Endothelial cell of umbilical vein (primary cell): ENCODE measurements around the gene ITPKB.

Experiments
- CTCF ChIP-seq, 2 donors: IDR thresholded peaks; 1 replicate in 1 of 2; 2 replicates in 1 of 2; pipeline ENCODE4 v1.5.1; 2011; ENCODE audit warnings: low read length in 2 of 2, mild to moderate bottlenecking in 2 of 2, moderate library complexity in 2 of 2, control low read depth in 1 of 2, inconsistent platforms in 1 of 2, low read depth in 1 of 2; ENCODE audit not compliant: insufficient read depth in 1 of 2; ENCODE audit errors: extremely low read depth in 1 of 2
- EZH2 ChIP-seq: IDR thresholded peaks from 2 replicates; pipeline ENCODE4 v1.6.1; 2012; ENCODE audit warnings: borderline replicate concordance, low read depth, mild to moderate bottlenecking, moderate library complexity, low read length, inconsistent platforms; ENCODE audit not compliant: severe bottlenecking
- MAX ChIP-seq: IDR thresholded peaks from 2 replicates; pipeline ENCODE4 v1.6.1; 2011; ENCODE audit not compliant: insufficient read depth, insufficient read length
- MYC ChIP-seq: IDR thresholded peaks from one replicate; pipeline ENCODE4 v1.6.1; 2011; ENCODE audit warnings: mild to moderate bottlenecking, low read depth, low read length
- POLR2A ChIP-seq: IDR thresholded peaks from 2 replicates; pipeline ENCODE4 v1.6.1; 2012; ENCODE audit warnings: low read depth, mild to moderate bottlenecking, control low read depth, low read length
- POLR2AphosphoS5 ChIP-seq: IDR thresholded peaks from 2 replicates; pipeline ENCODE4 v1.6.1; 2012; ENCODE audit warnings: low read depth, mild to moderate bottlenecking, control low read depth, low read length, moderate library complexity; ENCODE audit not compliant: insufficient read depth

- TF ChIP-seq CTCF (IDR thresholded peaks at IDR 0.05; ENCODE audit: extremely low read depth in 1 of 2, insufficient read depth in 1 of 2, low read depth in 1 of 2, low read length in 2 of 2) (no peak), MYC (no peak), POLR2A (no peak), EZH2 (no peak), MAX (no peak), POLR2AphosphoS5 (no peak)
Observed at GRCh38 chr1:226754097-226754496, 15.0 kb upstream of the ITPKB start.
